ENCODE data around the gene TTK. TPM values are rescaled to one million over a fixed set of nuclear protein-coding genes. Genes with fewer than 3 reads are reported as not detected.

TTK gene
- total RNA-seq, 1 experiment from 2014 or later = 36.2 TPM

DNA sequence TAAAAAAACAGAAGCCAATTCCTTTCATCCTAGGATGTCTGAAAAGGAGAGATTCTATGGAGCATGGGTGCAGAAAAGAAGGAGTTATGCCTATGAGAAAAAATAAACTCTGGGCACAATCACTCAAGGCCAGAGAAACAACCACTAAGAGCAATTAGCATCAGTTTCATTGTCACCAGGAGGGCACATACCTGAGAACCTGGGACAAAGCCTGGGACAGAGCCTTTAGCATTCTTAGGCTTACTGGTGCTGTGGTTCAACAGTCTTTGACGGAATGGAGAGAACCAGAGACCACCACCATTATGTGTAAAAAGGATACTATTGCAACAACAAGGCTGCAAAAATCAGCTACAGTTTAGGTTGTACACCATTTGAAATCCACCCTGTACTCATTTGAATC is 72.6 kb downstream of the TTK start:
- BruUV-seq (replicated peaks) = no TSS peak
- Mint-ChIP-seq H3K9me3 (ENCODE audit: low read depth, unreplicated experiment) (no peaks in the 10 kb centered on the region), H3K27me3 (ENCODE audit: unreplicated experiment) (peaks cover 16% of the 10 kb centered on the region), H3K36me3 (ENCODE audit: insufficient read depth, unreplicated experiment) (no peaks in the 10 kb centered on the region), H3K4me3 (ENCODE audit: low read depth, unreplicated experiment) (no peak overlapping the region), H3K27ac (ENCODE audit: unreplicated experiment) (no peak overlapping the region), H3K4me1 (ENCODE audit: low read depth, unreplicated experiment) (no peaks in the 10 kb centered on the region)
- CTCF ChIA-PET = no interaction called here
- TF ChIP-seq, protein P1, sequence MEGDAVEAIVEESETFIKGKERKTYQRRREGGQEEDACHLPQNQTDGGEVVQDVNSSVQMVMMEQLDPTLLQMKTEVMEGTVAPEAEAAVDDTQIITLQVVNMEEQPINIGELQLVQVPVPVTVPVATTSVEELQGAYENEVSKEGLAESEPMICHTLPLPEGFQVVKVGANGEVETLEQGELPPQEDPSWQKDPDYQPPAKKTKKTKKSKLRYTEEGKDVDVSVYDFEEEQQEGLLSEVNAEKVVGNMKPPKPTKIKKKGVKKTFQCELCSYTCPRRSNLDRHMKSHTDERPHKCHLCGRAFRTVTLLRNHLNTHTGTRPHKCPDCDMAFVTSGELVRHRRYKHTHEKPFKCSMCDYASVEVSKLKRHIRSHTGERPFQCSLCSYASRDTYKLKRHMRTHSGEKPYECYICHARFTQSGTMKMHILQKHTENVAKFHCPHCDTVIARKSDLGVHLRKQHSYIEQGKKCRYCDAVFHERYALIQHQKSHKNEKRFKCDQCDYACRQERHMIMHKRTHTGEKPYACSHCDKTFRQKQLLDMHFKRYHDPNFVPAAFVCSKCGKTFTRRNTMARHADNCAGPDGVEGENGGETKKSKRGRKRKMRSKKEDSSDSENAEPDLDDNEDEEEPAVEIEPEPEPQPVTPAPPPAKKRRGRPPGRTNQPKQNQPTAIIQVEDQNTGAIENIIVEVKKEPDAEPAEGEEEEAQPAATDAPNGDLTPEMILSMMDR (IDR thresholded peaks at IDR 0.05; ENCODE audit: unreplicated experiment) = no peak
- no peak for DNase-seq
- intact Hi-C loops (cut with micrococcal nuclease; ENCODE audit: unreplicated experiment) = no loop called here

DNA sequence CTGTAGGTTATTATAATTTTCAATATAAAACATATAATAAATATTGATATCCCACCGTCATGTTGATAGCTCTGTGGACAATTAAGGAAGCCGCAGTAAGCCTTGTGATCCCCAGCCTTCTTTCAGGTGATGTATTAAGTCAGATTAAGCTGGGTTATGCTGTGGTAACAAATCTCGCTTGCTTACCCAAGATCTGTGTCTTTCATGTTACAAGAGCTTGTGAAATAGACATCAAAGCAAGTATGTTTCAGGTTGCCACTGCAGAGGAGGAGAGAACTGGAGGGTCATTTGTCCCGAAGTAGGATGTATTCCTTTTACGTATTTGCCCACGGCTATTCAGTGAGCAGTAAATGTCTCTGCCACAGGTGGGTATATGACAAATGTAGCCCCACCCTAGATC is 84.2 kb downstream of the TTK start:
- Mint-ChIP-seq H3K36me3 (ENCODE audit: insufficient read depth, unreplicated experiment) (no peaks in the 10 kb centered on the region), H3K4me3 (ENCODE audit: low read depth, unreplicated experiment) (no peak overlapping the region), H3K27me3 (ENCODE audit: unreplicated experiment) (no peaks in the 10 kb centered on the region), H3K4me1 (ENCODE audit: low read depth, unreplicated experiment) (no peaks in the 10 kb centered on the region), H3K27ac (ENCODE audit: unreplicated experiment) (no peak overlapping the region), H3K9me3 (ENCODE audit: low read depth, unreplicated experiment) (no peaks in the 10 kb centered on the region)
- intact Hi-C loops (cut with micrococcal nuclease; ENCODE audit: unreplicated experiment) = no loop called here
- DNase-seq = no peak
- CTCF ChIA-PET = no interaction called here
- no TSS peak for BruUV-seq (replicated peaks)
- TF ChIP-seq, protein P1 (IDR thresholded peaks at IDR 0.05; ENCODE audit: unreplicated experiment) = no peak

DNA sequence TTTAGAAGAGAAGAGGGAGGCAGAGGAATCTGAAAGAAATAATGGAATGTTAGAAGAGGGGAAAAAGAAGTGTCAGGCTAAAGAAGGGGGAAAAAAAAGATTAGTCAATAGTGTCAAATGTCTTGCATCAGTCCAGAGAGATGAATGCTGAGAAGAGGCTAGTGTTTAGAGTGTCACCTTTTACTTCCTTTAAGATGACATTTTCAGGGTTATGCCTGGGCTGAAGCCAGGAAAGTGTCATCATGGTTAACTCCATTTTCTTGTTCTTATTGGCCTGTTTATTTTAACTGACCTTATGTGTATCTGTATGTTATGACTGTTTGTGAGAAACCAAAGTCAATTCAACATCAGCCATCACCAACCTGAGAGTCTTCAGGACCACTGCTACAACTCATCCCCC is 87.1 kb downstream of the TTK start:
- DNase-seq = no peak
- no peaks in the 10 kb centered on the region for H3K27me3 Mint-ChIP-seq (ENCODE audit: unreplicated experiment)
- intact Hi-C loops (cut with micrococcal nuclease; ENCODE audit: unreplicated experiment) = loop anchor here (5.0 to 10.0 kb wide), 2 partner anchors 224 to 317 kb away; no protein-coding TSS in a partner anchor
- H3K4me1 Mint-ChIP-seq (ENCODE audit: low read depth, unreplicated experiment) = no peaks in the 10 kb centered on the region
- BruUV-seq (replicated peaks) = no TSS peak
- H3K9me3 Mint-ChIP-seq (ENCODE audit: low read depth, unreplicated experiment) = no peaks in the 10 kb centered on the region
- TF ChIP-seq, protein P1 (IDR thresholded peaks at IDR 0.05; ENCODE audit: unreplicated experiment) = no peak
- CTCF ChIA-PET = interaction anchor here (0.7 kb wide), 1 partner anchor 196 kb away, joined by 6 read pairs; no protein-coding TSS in a partner anchor
- no peak overlapping the region for H3K4me3 Mint-ChIP-seq (ENCODE audit: low read depth, unreplicated experiment)
- no peaks in the 10 kb centered on the region for H3K36me3 Mint-ChIP-seq (ENCODE audit: insufficient read depth, unreplicated experiment)
- H3K27ac Mint-ChIP-seq (ENCODE audit: unreplicated experiment) = no peak overlapping the region

Other genes starting within 250 kb of the TTK start
- 1.6 and 2.1 TPM in 2 replicates for gene ELOVL4, start 57.1 kb upstream of the TTK start, total RNA-seq (2022)
- 24.9 and 27.3 TPM in 2 replicates for gene BCKDHB, start 102.0 kb downstream of the TTK start, total RNA-seq (2022)